Measurements from ENCODE around the gene TMEM38A.
"Not testable (repeated sequence)": the region's sequence is repeated elsewhere in the genome, so short reads cannot be mapped to it uniquely, and the experiment has no call there.

TMEM38A gene

GRCh38 chr19:16661480-16662034 is 618 bp downstream of the TMEM38A start:
- peak overlapping the region; percentile 73 for H3K4me3 ChIP-seq (ENCODE audit: low read depth, low read length)
- no peak for TF ChIP-seq CTCF (IDR thresholded peaks at IDR 0.05; ENCODE audit: low read depth, low read length)

- H3K4me3 ChIP-seq (ENCODE audit: low read depth, low read length) = no peak overlapping the region
- no peak for TF ChIP-seq CTCF (IDR thresholded peaks at IDR 0.05; ENCODE audit: low read depth, low read length)
Observed at GRCh38 chr19:16668176-16668575, 7.2 kb downstream of the TMEM38A start.

- H3K4me3 ChIP-seq (ENCODE audit: low read depth, low read length) = not testable (repeated sequence)
Observed at GRCh38 chr19:16668702-16669101, 7.8 kb downstream of the TMEM38A start.

- H3K4me3 ChIP-seq (ENCODE audit: low read depth, low read length) = no peak overlapping the region
- no peak for TF ChIP-seq CTCF (IDR thresholded peaks at IDR 0.05; ENCODE audit: low read depth, low read length)
Observed at GRCh38 chr19:16670291-16670690, 9.4 kb downstream of the TMEM38A start.

- no peak for TF ChIP-seq CTCF (IDR thresholded peaks at IDR 0.05; ENCODE audit: low read depth, low read length)
- H3K4me3 ChIP-seq (ENCODE audit: low read depth, low read length) = no peak overlapping the region
Observed at GRCh38 chr19:16671652-16672274, 10.8 kb downstream of the TMEM38A start.

- no peak for TF ChIP-seq CTCF (IDR thresholded peaks at IDR 0.05; ENCODE audit: low read depth, low read length)
Observed at GRCh38 chr19:16673231-16673630, 12.3 kb downstream of the TMEM38A start.

GRCh38 chr19:16673839-16674238 is 12.9 kb downstream of the TMEM38A start:
- H3K4me3 ChIP-seq (ENCODE audit: low read depth, low read length) = not testable (repeated sequence)

More at GRCh38 chr19:16673231-16673630, 12.3 kb downstream of the TMEM38A start:
- no peak overlapping the region for H3K4me3 ChIP-seq (ENCODE audit: low read depth, low read length)

- H3K4me3 ChIP-seq (ENCODE audit: low read depth, low read length) = no peak overlapping the region
- TF ChIP-seq CTCF (IDR thresholded peaks at IDR 0.05; ENCODE audit: low read depth, low read length) = no peak
Observed at GRCh38 chr19:16676101-16676798, 15.3 kb downstream of the TMEM38A start.

Data from WI38 (cell line).